Tibial nerve (tissue), 3 donors: ENCODE results near the gene PRICKLE2.

Experiments
- CTCF ChIP-seq, 5 experiments: fragments of 200-600 bp in 3 of 5; fragments of 450-650 bp in 2 of 5; sonication (generic) in 3 of 5; IDR thresholded peaks; one replicate each; pipeline ENCODE4 v1.5.1; 2016 to 2019; ENCODE audit warnings: antibody characterized with exemption in 5 of 5, mild to moderate bottlenecking in 3 of 5, moderate library complexity in 2 of 5
- POLR2A ChIP-seq, 2 donors: fragments of 450-650 bp; IDR thresholded peaks; one replicate each; pipeline ENCODE4 v1.6.1; 2017; ENCODE audit warnings: antibody characterized with exemption in 2 of 2, mild to moderate bottlenecking in 2 of 2, moderate library complexity in 2 of 2

GRCh38 chr3:64053117-64053516 lies 172.1 kb downstream of the PRICKLE2 start:
- TF ChIP-seq POLR2A (IDR thresholded peaks at IDR 0.05): no peak
- TF ChIP-seq CTCF (IDR thresholded peaks at IDR 0.05): no peak
